HG02852 (cell line): ENCODE data around the gene KDM3B.
A peak's percentile ranks its signal among the peaks of the same experiment; 100 is the strongest.
"Not testable (repeated sequence)": the region's sequence is repeated elsewhere in the genome, so short reads cannot be mapped to it uniquely, and the experiment has no call there.

Source experiments
- ATAC-seq: cut with Tn5 transposase; IDR thresholded peaks from one replicate; pipeline ENCODE4 v1.9.1; 2021; ENCODE audit warnings: mild to moderate bottlenecking, moderate library complexity; ENCODE audit not compliant: unreplicated experiment

Gene KDM3B

DNA sequence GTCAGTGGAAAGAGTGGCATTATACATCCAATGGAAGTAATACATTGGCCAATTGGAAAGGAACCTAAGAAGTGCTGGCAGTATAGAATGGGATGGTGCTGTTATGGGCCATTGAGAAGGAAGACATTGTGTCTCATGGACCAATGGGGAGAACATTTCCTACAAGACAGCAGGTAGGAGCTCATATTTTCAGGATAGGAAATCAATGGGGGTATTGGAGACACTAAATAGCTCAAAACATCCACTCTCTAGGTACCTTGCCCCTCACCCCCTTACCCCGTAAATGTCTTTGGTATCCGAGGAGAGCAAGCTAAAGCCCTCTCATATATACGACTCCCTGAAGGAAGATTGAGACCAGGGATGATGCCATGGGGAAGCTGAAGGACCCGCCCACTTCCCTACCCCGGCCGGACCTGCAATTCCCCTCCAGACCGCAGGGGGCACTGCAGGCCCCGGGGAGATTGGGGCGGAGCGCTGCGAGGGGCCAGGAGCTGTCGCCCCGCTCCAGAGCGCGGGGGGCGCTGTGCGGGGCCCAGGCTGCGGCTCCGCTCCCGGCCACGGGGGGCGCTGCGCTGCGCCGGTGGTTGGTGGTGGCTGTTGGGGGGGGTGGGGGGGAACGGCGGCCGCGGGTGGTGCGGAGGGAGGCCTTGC, at the start of gene KDM3B:
Gene KDM3B (plus strand): TSS at position 615 of the 651 bp plus-strand sequence. CDS start 111 bp downstream, outside the sequence.
- ATAC-seq: peak; percentile 62

- ATAC-seq: no peak
These were observed 49.1 kb upstream of the KDM3B start for GRCh38 chr5:138303372-138303771.

GRCh38 chr5:138305797-138306196, 46.7 kb upstream of the KDM3B start:
- ATAC-seq: no peak

DNA sequence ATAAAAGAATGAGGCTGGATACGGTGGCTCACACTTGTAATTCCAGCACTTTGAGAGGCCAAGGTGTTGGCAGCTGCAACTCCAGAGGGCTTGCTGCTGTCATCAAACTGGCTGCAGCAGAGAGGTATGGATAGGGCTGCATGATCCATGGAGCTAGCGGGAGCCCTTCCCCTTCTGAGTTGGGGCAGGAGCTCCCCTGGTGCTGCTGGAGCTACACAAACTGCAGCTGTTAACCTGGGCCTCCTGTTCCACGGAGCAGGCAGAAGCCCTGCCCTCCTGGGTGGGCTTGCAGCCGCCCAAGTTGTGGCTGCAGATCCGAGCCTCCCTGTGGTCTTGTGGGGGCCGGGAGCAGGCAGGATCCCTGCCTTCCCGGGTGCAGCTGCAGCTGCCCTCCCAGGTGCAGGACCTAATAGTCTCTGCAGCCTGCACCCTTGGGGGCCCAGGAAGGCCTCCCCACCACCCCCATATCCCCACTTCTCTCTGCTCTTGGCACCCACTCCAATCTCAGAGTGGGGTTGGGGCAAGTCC, 36.7 kb upstream of the KDM3B start:
- ATAC-seq: no peak

- no peak for ATAC-seq
These were observed 36.1 kb upstream of the KDM3B start for GRCh38 chr5:138316355-138316754.

- ATAC-seq: not testable (repeated sequence)
These were observed 34.3 kb upstream of the KDM3B start for GRCh38 chr5:138318211-138318610.

GRCh38 chr5:138330813-138331448, 21.6 kb upstream of the KDM3B start:
- no peak for ATAC-seq

GRCh38 chr5:138331449-138332368, 20.8 kb upstream of the KDM3B start, which contains the start of gene CDC25C:
CDC25C (minus strand) TSS chr5:138331804; CDS start chr5:138331180, 624 bp downstream.
- ATAC-seq: peak; percentile 100

GRCh38 chr5:138334867-138335447, 17.5 kb upstream of the KDM3B start:
- no peak for ATAC-seq

GRCh38 chr5:138336952-138337684, 15.4 kb upstream of the KDM3B start:
- ATAC-seq: peak; percentile 22

GRCh38 chr5:138337685-138338410, 14.6 kb upstream of the KDM3B start, which contains the start of gene FAM53C:
FAM53C (plus strand) TSS chr5:138338266; CDS start chr5:138341336, 3,070 bp downstream.
- ATAC-seq: peak; percentile 78

GRCh38 chr5:138338411-138339090, 13.9 kb upstream of the KDM3B start:
- ATAC-seq: peak; percentile 12

DNA sequence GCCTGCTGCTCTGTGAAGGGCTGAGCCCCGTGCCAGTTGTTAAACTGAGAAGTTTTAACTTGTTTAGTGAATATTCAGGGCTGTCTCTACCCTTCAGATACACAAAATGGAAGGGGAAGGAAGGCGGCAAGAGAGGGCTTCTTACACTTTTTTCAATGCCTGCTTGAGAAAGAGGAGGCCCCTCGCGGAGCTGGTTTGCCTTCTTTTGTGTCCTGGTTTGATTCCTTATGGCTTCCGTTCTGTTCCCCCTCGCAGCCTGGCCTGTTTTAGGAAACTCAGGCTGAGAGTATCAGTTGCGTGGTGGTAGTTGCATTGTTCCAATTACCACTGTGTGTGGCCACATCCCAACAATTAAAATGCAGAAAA, 13.4 kb upstream of the KDM3B start:
- ATAC-seq: no peak

DNA sequence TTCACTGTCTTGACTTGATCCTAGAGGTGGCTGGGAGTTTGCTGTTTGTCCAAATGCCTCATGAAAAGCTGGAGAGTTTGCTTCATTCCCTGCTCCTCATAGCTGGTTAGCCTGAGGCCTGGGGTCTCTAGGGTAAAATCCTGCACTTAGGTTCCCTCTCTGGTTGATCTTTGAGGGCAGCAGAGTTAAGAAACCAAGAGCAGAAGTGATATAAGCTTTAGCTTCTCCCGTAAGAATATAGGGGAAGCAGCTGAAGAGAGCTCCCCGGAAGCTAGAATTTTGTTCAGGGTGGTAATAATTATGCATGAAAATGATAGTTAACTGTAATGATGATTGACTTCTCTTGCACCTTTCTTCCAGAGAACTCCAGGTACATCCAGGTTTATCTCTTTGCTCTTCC, 13.0 kb upstream of the KDM3B start:
- no peak for ATAC-seq

GRCh38 chr5:138340008-138340407, 12.5 kb upstream of the KDM3B start:
- ATAC-seq: no peak

GRCh38 chr5:138344887-138345622, 7.4 kb upstream of the KDM3B start:
- ATAC-seq: no peak

DNA sequence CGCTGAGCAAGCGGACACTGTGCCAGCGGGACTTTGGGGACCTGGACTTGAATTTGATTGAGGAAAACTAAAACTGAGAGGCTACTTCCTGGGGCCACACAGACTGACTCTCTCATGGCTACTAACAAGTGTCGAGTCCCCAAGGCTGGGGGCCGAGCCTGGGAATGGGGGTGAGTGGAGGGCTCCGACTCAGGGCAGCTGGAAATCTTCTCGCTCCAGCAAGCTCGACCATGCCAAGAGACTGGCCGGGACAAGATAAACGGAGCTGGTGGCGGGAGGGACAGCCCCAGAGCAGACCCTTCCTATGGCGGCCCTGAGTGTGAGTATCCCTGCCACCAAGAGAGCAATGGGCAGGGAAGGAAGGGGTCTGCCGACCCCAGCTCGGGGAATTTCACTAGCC, 5.6 kb upstream of the KDM3B start:
- ATAC-seq: no peak
